GM23338 (cell line): ENCODE measurements around the gene CRTC1. TPM values are rescaled to one million over a fixed set of nuclear protein-coding genes. Genes with fewer than 3 reads are reported as not detected.

Experiments used
- CREB1 ChIP-seq: fragments of 250-450 bp; sonication (Bioruptor Pico); IDR thresholded peaks from 2 replicates; pipeline ENCODE4 v1.5.0; 2020; ENCODE audit warnings: low read depth, mild to moderate bottlenecking, moderate library complexity
- EZH2phosphoT487 ChIP-seq: fragments of 200-600 bp; sonication (generic); IDR thresholded peaks from one replicate; pipeline ENCODE4 v1.8.1; 2018; ENCODE audit warnings: antibody characterized with exemption; ENCODE audit not compliant: unreplicated experiment
- REST ChIP-seq: IDR thresholded peaks from one replicate; pipeline ENCODE4 v1.6.1; 2018; ENCODE audit warnings: antibody characterized with exemption; ENCODE audit not compliant: unreplicated experiment
- STAT1 ChIP-seq: IDR thresholded peaks from one replicate; pipeline ENCODE4 v1.6.1; 2016; ENCODE audit warnings: antibody characterized with exemption; ENCODE audit not compliant: unreplicated experiment
- ZNF114 ChIP-seq: fragments of 250-450 bp; sonication (Bioruptor Pico); IDR thresholded peaks from 2 replicates; pipeline ENCODE4 v1.5.0; 2020; ENCODE audit warnings: mild to moderate bottlenecking, moderate library complexity
- ZNF462 ChIP-seq: fragments of 250-450 bp; sonication (Bioruptor Pico); IDR thresholded peaks from 2 replicates; pipeline ENCODE4 v1.5.0; 2020; ENCODE audit warnings: mild to moderate bottlenecking, moderate library complexity
- polyA plus RNA-seq: library from polyadenylated mRNA; unstranded; fragments of >200 nt; fragmentation: Nextera tagmentation; extraction: Ambion mirVana; gene quantifications from 2 replicates; pipeline ENCODE4 v1.2.1, GENCODE V29; 2016
- total RNA-seq: library from RNA; depleted of rRNA; stranded (reverse); fragments of >200 nt; shearing (Covaris generic); gene quantifications from 2 replicates; pipeline ENCODE4 v1.2.3, GENCODE V29; 2014

Gene CRTC1
- total and polyA plus RNA-seq, 2 experiments from 2014 or later = 5.4 to 8.4 TPM

DNA sequence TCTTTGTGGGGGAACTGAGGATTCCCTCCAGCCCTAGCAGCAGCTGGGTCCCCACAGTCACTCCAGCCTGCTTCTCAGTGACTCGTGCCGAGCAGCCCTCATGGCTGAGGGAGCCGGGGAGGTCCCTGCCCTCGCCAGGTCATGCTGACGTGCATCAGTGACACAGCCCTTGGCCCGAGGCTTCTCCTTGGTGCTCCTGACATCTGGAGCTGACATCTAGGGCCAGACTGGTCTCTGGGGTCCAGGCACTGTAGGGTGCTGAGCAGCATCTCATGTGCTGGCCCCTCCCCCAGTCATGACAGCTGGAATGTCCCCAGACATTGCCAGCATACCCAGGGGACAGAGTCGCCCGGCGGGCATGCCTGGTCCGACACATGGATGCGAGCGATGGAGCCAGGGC lies 93.3 kb downstream of the CRTC1 start (continued):
- TF ChIP-seq ZNF462 (no peak), ZNF114 (CRISPR knock-in tag) (no peak), EZH2phosphoT487 (no peak), CREB1 (CRISPR knock-in tag) (no peak), STAT1 (no peak), REST (no peak)
